ENCODE data around the gene ITGB2. TPM values are rescaled to one million over a fixed set of nuclear protein-coding genes. Genes with fewer than 3 reads are reported as not detected.

Gene ITGB2
- total RNA-seq, 2 donors from 2014 or later, result 1.6 to 2.3 TPM

- peak; percentile 72 for DNase-seq
- H3K4me3 Mint-ChIP-seq, result no peak overlapping the region
- 87 to 92% methylated on average over 19 to 37 of the region's 37 CpGs for WGBS, 2 experiments (ENCODE audit: insufficient coverage in 1 of 2, insufficient read length in 1 of 2)
- TF ChIP-seq CTCF (conservative IDR thresholded peaks at IDR 0.05), result peak; percentile 19
- no peaks in the 10 kb centered on the region for H3K36me3 Mint-ChIP-seq (ENCODE audit: low read depth)
- no peak overlapping the region for H3K4me3 ChIP-seq (ENCODE audit: low read length)
- no peak overlapping the region for H3K9ac ChIP-seq (ENCODE audit: extremely low read depth, low read length, poor library complexity, severe bottlenecking)
- no peaks in the 10 kb centered on the region for H3K9me3 ChIP-seq (ENCODE audit: control insufficient read depth, low read length)
- H3K4me1 Mint-ChIP-seq, result peaks cover 2% of the 10 kb centered on the region
- H3K36me3 ChIP-seq (ENCODE audit: control insufficient read depth, insufficient read depth, low read length), result no peaks in the 10 kb centered on the region
- no peaks in the 10 kb centered on the region for H3K4me1 ChIP-seq (ENCODE audit: control insufficient read depth, insufficient read depth, low read length)
- H3K9me3 Mint-ChIP-seq, result no peaks in the 10 kb centered on the region
- H3K27ac ChIP-seq (ENCODE audit: low read depth, low read length), result no peak overlapping the region
- no peaks in the 10 kb centered on the region for H3K27me3 Mint-ChIP-seq (ENCODE audit: insufficient read depth)
- no peaks in the 10 kb centered on the region for H3K27me3 ChIP-seq (ENCODE audit: control insufficient read depth, insufficient read depth, low read length, poor library complexity, severe bottlenecking)
- no peak overlapping the region for H3K27ac Mint-ChIP-seq
Observed at GRCh38 chr21:44836666-44837471, 83.8 kb downstream of the ITGB2 start.

- H3K27me3 Mint-ChIP-seq (ENCODE audit: insufficient read depth), result no peaks in the 10 kb centered on the region
- no peak overlapping the region for H3K27ac ChIP-seq (ENCODE audit: low read depth, low read length)
- H3K9me3 ChIP-seq (ENCODE audit: control insufficient read depth, low read length), result no peaks in the 10 kb centered on the region
- WGBS, 2 experiments (ENCODE audit: insufficient coverage in 1 of 2, insufficient read length in 1 of 2), result 88 to 90% methylated on average over 3 of the region's 3 CpGs
- H3K27ac Mint-ChIP-seq, result no peak overlapping the region
- H3K4me3 ChIP-seq (ENCODE audit: low read length), result no peak overlapping the region
- TF ChIP-seq CTCF (conservative IDR thresholded peaks at IDR 0.05), result no peak
- no peak overlapping the region for H3K9ac ChIP-seq (ENCODE audit: extremely low read depth, low read length, poor library complexity, severe bottlenecking)
- H3K9me3 Mint-ChIP-seq, result no peaks in the 10 kb centered on the region
- no peak for DNase-seq
- H3K4me3 Mint-ChIP-seq, result no peak overlapping the region
- peaks cover 2% of the 10 kb centered on the region for H3K4me1 Mint-ChIP-seq
- H3K36me3 ChIP-seq (ENCODE audit: control insufficient read depth, insufficient read depth, low read length), result no peaks in the 10 kb centered on the region
- H3K36me3 Mint-ChIP-seq (ENCODE audit: low read depth), result no peaks in the 10 kb centered on the region
- no peaks in the 10 kb centered on the region for H3K4me1 ChIP-seq (ENCODE audit: control insufficient read depth, insufficient read depth, low read length)
- H3K27me3 ChIP-seq (ENCODE audit: control insufficient read depth, insufficient read depth, low read length, poor library complexity, severe bottlenecking), result no peaks in the 10 kb centered on the region
Observed at GRCh38 chr21:44836349-44836665, 84.4 kb downstream of the ITGB2 start.

Other genes starting within 250 kb of the ITGB2 start
- gene KRTAP12-1, start 238.7 kb downstream of the ITGB2 start, total RNA-seq, result not detected
- not detected for gene KRTAP10-12, start 223.7 kb downstream of the ITGB2 start, total RNA-seq
- 1 to 10 TPM; 1.5 to 6.0 TPM for gene TSPEAR, start 209.3 kb downstream of the ITGB2 start, total RNA-seq
- gene UBE2G2, start 119.1 kb downstream of the ITGB2 start, total RNA-seq, result 10 to 100 TPM; 84.0 to 84.8 TPM
- gene SUMO3, start 102.8 kb downstream of the ITGB2 start, total RNA-seq, result 10 to 100 TPM; 79.5 to 96.4 TPM
- gene PTTG1IP, start 47.2 kb downstream of the ITGB2 start, total RNA-seq, result 100 to 1,000 TPM; 155 to 168 TPM
- gene SLX9, start 19.1 kb upstream of the ITGB2 start, total RNA-seq, result 10 to 100 TPM; 38.0 to 48.9 TPM
- 10 to 100 TPM; 11.5 to 20.1 TPM for gene ADARB1, start 153.7 kb upstream of the ITGB2 start, total RNA-seq